IMR-90 (cell line): ENCODE results near the gene KRT34. TPM values are rescaled to one million over a fixed set of nuclear protein-coding genes. Genes with fewer than 3 reads are reported as not detected.

Source experiments
- ATAC-seq: fragments of 200-7000 bp; cut with Tn5 transposase; 2 replicates; pipeline ENCODE4 v1.9.1; 2020; ENCODE audit warnings: low read depth, mild to moderate bottlenecking, moderate library complexity
- BruUV-seq: library from RNA; stranded (reverse); fragments of 400-500 nt; replicated peaks from 2 replicates; lab custom pipeline; 2021; lab: Mats Ljungman, UMichigan
- CTCF ChIA-PET: fragments of 300-600 bp; formaldehyde crosslinking; extraction: SDS; loops from one replicate; lab custom pipeline; 2021; ENCODE audit warnings: antibody characterized with exemption; lab: Yijun Ruan, JAX
- POLR2A ChIA-PET: fragments of 300-600 bp; sonication (Branson Sonifier 250); formaldehyde crosslinking; loops from one replicate; lab custom pipeline; 2022; ENCODE audit warnings: antibody characterized with exemption; ENCODE audit not compliant: unreplicated experiment; lab: Charles Lee
- DNase-seq: peaks from one replicate; pipeline ENCODE4 v3.0.0; 2013
- H2AFZ ChIP-seq: replicated peaks from 2 replicates; pipeline ENCODE3; 2013; ENCODE audit warnings: low read length, mild to moderate bottlenecking; ENCODE audit not compliant: poor library complexity
- H2AK5ac ChIP-seq: 2 replicates; pipeline ENCODE4 v1.6.1; 2013; ENCODE audit warnings: low read depth, low read length, inconsistent platforms
- H2AK9ac ChIP-seq: replicated peaks from 2 replicates; pipeline ENCODE3; 2013; ENCODE audit warnings: mild to moderate bottlenecking, low read depth, low read length, moderate library complexity; ENCODE audit not compliant: poor library complexity
- H2BK120ac ChIP-seq: 2 replicates; pipeline ENCODE4 v1.6.1; 2013; ENCODE audit warnings: low read depth, low read length, inconsistent platforms
- H2BK15ac ChIP-seq: 3 replicates; pipeline ENCODE4 v1.6.1; 2013; ENCODE audit warnings: low read depth, low read length, inconsistent platforms
- H2BK20ac ChIP-seq: 2 replicates; pipeline ENCODE4 v1.6.1; 2013; ENCODE audit warnings: low read depth, mild to moderate bottlenecking, inconsistent platforms, low read length, moderate library complexity
- H2BK5ac ChIP-seq: 2 replicates; pipeline ENCODE4 v1.6.1; 2013; ENCODE audit warnings: mild to moderate bottlenecking, low read depth, low read length, inconsistent platforms; ENCODE audit not compliant: poor library complexity, severe bottlenecking
- H3K14ac ChIP-seq: replicated peaks from 2 replicates; pipeline ENCODE4 v1.6.1; 2013; ENCODE audit warnings: low read depth, low read length, inconsistent platforms
- H3K18ac ChIP-seq: 2 replicates; pipeline ENCODE4 v1.6.1; 2013; ENCODE audit warnings: low read depth, low read length, control low read depth
- H3K23ac ChIP-seq: 2 replicates; pipeline ENCODE4 v1.6.1; 2013; ENCODE audit warnings: low read depth, low read length, inconsistent platforms
- H3K27ac ChIP-seq: 2 replicates; pipeline ENCODE4 v1.5.1; 2013; ENCODE audit warnings: mild to moderate bottlenecking, control low read depth, low read length; ENCODE audit not compliant: insufficient read depth
- H3K27me3 ChIP-seq: 2 replicates; pipeline ENCODE4 v1.6.1; 2013; ENCODE audit warnings: low read length; ENCODE audit not compliant: control insufficient read depth, insufficient read depth
- H3K36me3 ChIP-seq: 2 replicates; pipeline ENCODE4 v1.6.1; 2013; ENCODE audit warnings: low read length, mixed read lengths; ENCODE audit not compliant: control insufficient read depth, insufficient read depth
- H3K4ac ChIP-seq: 2 replicates; pipeline ENCODE4 v1.6.1; 2013; ENCODE audit warnings: low read depth, low read length, inconsistent platforms
- H3K4me1 ChIP-seq: 2 replicates; pipeline ENCODE4 v1.6.1; 2013; ENCODE audit warnings: low read length, mixed read lengths; ENCODE audit not compliant: control insufficient read depth, insufficient read depth
- H3K4me2 ChIP-seq: 2 replicates; pipeline ENCODE4 v1.6.1; 2013; ENCODE audit warnings: low read depth, mild to moderate bottlenecking, control low read depth, low read length, moderate library complexity
- H3K4me3 ChIP-seq: 2 replicates; pipeline ENCODE4 v1.5.1; 2013; ENCODE audit warnings: low read depth, mild to moderate bottlenecking, control low read depth, low read length, moderate library complexity; ENCODE audit not compliant: insufficient read depth
- H3K56ac ChIP-seq: 2 replicates; pipeline ENCODE4 v1.6.1; 2013; ENCODE audit warnings: low read length, inconsistent platforms; ENCODE audit not compliant: insufficient read depth; ENCODE audit errors: extremely low read depth
- H3K79me1 ChIP-seq, 2 experiments: 2 replicates each; pipeline ENCODE4 v1.6.1; 2013; ENCODE audit warnings: low read length in 2 of 2, inconsistent platforms in 1 of 2, low read depth in 1 of 2
- H3K9ac ChIP-seq: 2 replicates; pipeline ENCODE4 v1.6.1; 2013; ENCODE audit warnings: low read depth, low read length, control low read depth
- H3K9me1 ChIP-seq: 2 replicates; pipeline ENCODE4 v1.6.1; 2013; ENCODE audit warnings: low read length, inconsistent platforms; ENCODE audit not compliant: insufficient read depth
- H3K9me3 ChIP-seq: 2 replicates; pipeline ENCODE4 v1.6.1; 2013; ENCODE audit warnings: low read length; ENCODE audit not compliant: control insufficient read depth, insufficient read depth
- H4K20me1 ChIP-seq: 2 replicates; pipeline ENCODE4 v1.6.1; 2013; ENCODE audit warnings: low read length, inconsistent platforms; ENCODE audit not compliant: insufficient read depth
- H4K5ac ChIP-seq: 2 replicates; pipeline ENCODE4 v1.6.1; 2013; ENCODE audit warnings: mild to moderate bottlenecking, low read depth, low read length, control low read depth
- H4K8ac ChIP-seq, 2 experiments: 2 replicates each; pipeline ENCODE4 v1.6.1; 2013; ENCODE audit warnings: low read depth in 2 of 2, low read length in 2 of 2, control low read depth in 1 of 2, inconsistent platforms in 1 of 2
- H4K91ac ChIP-seq: 2 replicates; pipeline ENCODE4 v1.6.1; 2013; ENCODE audit warnings: low read depth, low read length, inconsistent platforms; ENCODE audit not compliant: insufficient read depth
- BHLHE40 ChIP-seq: fragments of 150-350 bp; IDR thresholded peaks from 2 replicates; pipeline ENCODE4 v1.6.1; 2016; ENCODE audit warnings: mild to moderate bottlenecking, low read depth, low read length
- CEBPB ChIP-seq: IDR thresholded peaks from 2 replicates; pipeline ENCODE4 v1.6.1; 2012; ENCODE audit warnings: low read depth, low read length, improper control_type of control experiment
- ELK1 ChIP-seq: fragments of 150-350 bp; IDR thresholded peaks from 2 replicates; pipeline ENCODE4 v1.6.1; 2016; ENCODE audit warnings: low read depth, mild to moderate bottlenecking, low read length, moderate library complexity, borderline replicate concordance
- FOS ChIP-seq: fragments of 150-350 bp; IDR thresholded peaks from 2 replicates; pipeline ENCODE4 v1.6.1; 2016; ENCODE audit warnings: low read depth, low read length
- MXI1 ChIP-seq: IDR thresholded peaks from 2 replicates; pipeline ENCODE4 v1.6.1; 2012; ENCODE audit warnings: low read depth, mild to moderate bottlenecking, low read length, moderate library complexity, borderline replicate concordance
- NFE2L2 ChIP-seq: fragments of 150-350 bp; IDR thresholded peaks from 2 replicates; pipeline ENCODE4 v1.6.1; 2016; ENCODE audit warnings: low read depth, mild to moderate bottlenecking, low read length
- RAD21 ChIP-seq: IDR thresholded peaks from 2 replicates; pipeline ENCODE4 v1.6.1; 2012; ENCODE audit warnings: low read length, improper control_type of control experiment
- RCOR1 ChIP-seq: IDR thresholded peaks from 2 replicates; pipeline ENCODE4 v1.6.1; 2012; ENCODE audit warnings: mild to moderate bottlenecking, low read length, improper control_type of control experiment; ENCODE audit not compliant: insufficient replicate concordance
- RFX5 ChIP-seq: IDR thresholded peaks from 2 replicates; pipeline ENCODE4 v1.8.0; 2012; ENCODE audit warnings: low read depth, mild to moderate bottlenecking, low read length, moderate library complexity
- WGBS, 2 experiments: methylation state at CpG; one replicate each; pipeline versions ENCODE4 v1.1.5 to v1.1.7; 2013; ENCODE audit warnings: missing lambda C conversion rate in 2 of 2; ENCODE audit not compliant: insufficient read length in 1 of 2; ENCODE audit errors: extremely low coverage in 2 of 2; 5-methylcytosine and 5-hydroxymethylcytosine counted together
- dilution Hi-C: fragments of 300-500 bp; cut with HindIII; formaldehyde crosslinking; loops from one replicate; pipeline ENCODE4 v1.14.3; 2018; ENCODE audit warnings: low sequenced_read_pairs; ENCODE audit not compliant: unreplicated experiment
- in situ Hi-C: fragments of 300-500 bp; cut with MboI; formaldehyde crosslinking; loops from 3 replicates; pipeline ENCODE4 v1.14.3; 2019; ENCODE audit warnings: low sequenced_read_pairs, inconsistent platforms, mixed read lengths
- intact Hi-C: fragments of 100-400 bp; cut with micrococcal nuclease; formaldehyde crosslinking; loops from 2 replicates; pipeline ENCODE4 v1.10.0; 2022
- polyA plus RNA-seq, 3 experiments: library from polyadenylated mRNA; depleted of rRNA; stranded (reverse); fragments of >200 nt; gene quantifications; 2 replicates each; pipeline ENCODE4 v1.2.3, GENCODE V29; 2012; ENCODE audit warnings: low replicate concordance in 1 of 3
- total RNA-seq: library from RNA; depleted of rRNA; stranded (reverse); fragments of >200 nt; gene quantifications from 2 replicates; pipeline ENCODE4 v1.2.3, GENCODE V29; 2012

KRT34 gene
- total and polyA plus RNA-seq, 2 of the 4 experiments (the other 2 are of a cell fraction): 3.4 to 3.6 TPM

DNA sequence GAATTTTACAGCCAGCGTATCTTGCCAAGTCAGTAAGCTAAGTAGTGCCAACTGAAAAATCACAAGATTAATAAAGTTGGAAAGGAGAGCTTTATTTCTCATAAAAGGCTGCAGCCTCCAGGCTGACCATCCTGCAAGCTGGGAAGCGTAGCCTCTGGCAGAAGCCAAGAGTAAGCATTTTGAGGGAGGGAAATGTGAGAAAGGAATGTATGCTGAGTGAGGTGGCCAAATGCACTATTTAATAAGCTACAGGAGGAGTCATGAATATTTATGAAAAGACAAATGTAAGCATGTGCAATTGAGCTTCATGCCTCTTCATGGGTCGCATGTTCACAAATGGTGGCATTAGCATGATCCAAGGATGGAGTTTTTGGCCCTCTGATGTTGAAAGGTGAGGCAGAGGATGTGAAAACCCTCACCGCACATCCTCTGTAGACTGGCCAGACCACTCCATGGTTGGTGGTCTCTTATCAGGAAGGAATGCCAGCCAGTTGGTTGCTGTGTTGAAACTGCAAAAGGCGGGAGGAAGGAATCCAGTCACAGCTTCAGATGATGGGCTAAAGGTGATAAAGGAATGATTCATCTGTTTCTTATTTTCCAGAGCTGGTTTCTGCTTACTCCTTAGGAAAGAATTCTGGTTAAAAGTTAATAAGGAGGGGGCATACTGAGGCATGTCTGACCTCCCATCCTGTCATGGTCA is 21.7 kb downstream of the KRT34 start (continued):
- TF ChIP-seq RFX5 (no peak), MXI1 (no peak)

DNA sequence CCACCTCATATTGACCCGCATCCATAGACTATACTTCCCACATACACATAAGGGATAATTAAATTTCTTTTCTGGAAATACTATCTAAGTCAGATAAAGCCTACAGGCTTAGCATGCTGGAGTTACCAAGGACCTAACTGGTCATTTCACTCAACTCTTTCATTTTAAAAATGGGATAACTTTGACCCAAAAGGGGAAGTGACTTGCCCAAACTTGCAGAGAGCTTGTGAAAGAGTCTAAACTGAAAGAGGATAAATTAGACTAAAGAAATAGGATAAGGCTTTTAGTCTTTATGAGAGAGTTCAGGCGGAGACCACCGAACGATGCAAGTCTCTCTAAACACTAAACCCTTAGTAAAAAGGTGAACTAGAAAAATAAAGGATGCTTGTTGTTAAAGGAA is 27.6 kb downstream of the KRT34 start:
- Histone ChIP-seq H4K5ac (no peak overlapping the region), H2BK15ac (no peak overlapping the region), H3K56ac (no peak overlapping the region), H3K23ac (no peak overlapping the region), H3K14ac (no peak overlapping the region), H2AK9ac (no peak overlapping the region), H2BK120ac (no peak overlapping the region), H3K36me3 (no peaks in the 10 kb centered on the region), H2AFZ (no peak overlapping the region), H3K9me3 (peaks cover 5% of the 10 kb centered on the region), H3K9me1 (no peaks in the 10 kb centered on the region), H4K91ac (no peak overlapping the region), H3K79me1 (no peaks in the 10 kb centered on the region), H3K27ac (no peak overlapping the region), H3K4me2 (no peak overlapping the region), H3K4me3 (no peak overlapping the region), H3K9ac (no peak overlapping the region), H3K4ac (no peak overlapping the region), H4K8ac (no peak overlapping the region), H4K20me1 (no peaks in the 10 kb centered on the region), H3K18ac (no peak overlapping the region), H3K4me1 (no peaks in the 10 kb centered on the region), H2AK5ac (no peak overlapping the region), H3K27me3 (peaks cover 7% of the 10 kb centered on the region; the same call in 1 of the 2 replicates), H2BK20ac (no peak overlapping the region), H2BK5ac (no peak overlapping the region)
- in situ Hi-C loops: no loop called here
- no CpG with 5 or more reads among the region's 4 CpGs for WGBS, 2 experiments
- intact Hi-C loops: no loop called here
- POLR2A ChIA-PET: no interaction called here
- DNase-seq (no peak), ATAC-seq (no peak)
- TF ChIP-seq FOS (no peak), BHLHE40 (no peak), RAD21 (no peak), CEBPB (no peak), RCOR1 (no peak), MXI1 (no peak), ELK1 (no peak), NFE2L2 (no peak)
- dilution Hi-C loops: no loop called here
- CTCF ChIA-PET: interaction anchor here (1.0 kb wide), 1 partner anchor 470 kb away, joined by 10 read pairs; the partner anchor contains the start of gene KRT20
- BruUV-seq: no TSS peak
